Keratinocyte (primary cell): Measurements from ENCODE around the gene ELK3.

Source experiments
- CTCF ChIP-seq, 3 experiments: IDR thresholded peaks in 1 of 3; conservative IDR thresholded peaks in 1 of 3; optimal IDR thresholded peaks in 1 of 3; 2 replicates in 2 of 3; 3 replicates in 1 of 3; pipeline versions ENCODE3 to v1.5.1; 2011; ENCODE audit warnings: low read length in 3 of 3, mild to moderate bottlenecking in 3 of 3, moderate library complexity in 2 of 3, control low read depth in 1 of 3, inconsistent platforms in 1 of 3; ENCODE audit not compliant: insufficient read depth in 2 of 3; ENCODE audit errors: extremely low read depth in 1 of 3
- EZH2 ChIP-seq: IDR thresholded peaks from one replicate; pipeline ENCODE4 v1.6.1; 2012; ENCODE audit warnings: inconsistent platforms, mild to moderate bottlenecking, low read length, moderate library complexity

- TF ChIP-seq CTCF (optimal IDR thresholded peaks at IDR 0.05 in 1 of 3, IDR thresholded peaks at IDR 0.05 in 1 of 3, conservative IDR thresholded peaks at IDR 0.05 in 1 of 3; ENCODE audit: extremely low read depth in 1 of 3, insufficient read depth in 2 of 3, low read length in 3 of 3) (no peak), EZH2 (no peak)
These were observed 2.6 kb downstream of the ELK3 start for GRCh38 chr12:96196781-96197180.
